Measurements from ENCODE around the gene RIMKLB. TPM values are rescaled to one million over a fixed set of nuclear protein-coding genes. Genes with fewer than 3 reads are reported as not detected.
A peak's percentile ranks its signal among the peaks of the same experiment; 100 is the strongest.
"Not testable (repeated sequence)": the region's sequence is repeated elsewhere in the genome, so short reads cannot be mapped to it uniquely, and the experiment has no call there.

RIMKLB gene
- total and polyA plus RNA-seq, 11 donors: 7.4 to 16.9 (median 11.9) TPM

DNA sequence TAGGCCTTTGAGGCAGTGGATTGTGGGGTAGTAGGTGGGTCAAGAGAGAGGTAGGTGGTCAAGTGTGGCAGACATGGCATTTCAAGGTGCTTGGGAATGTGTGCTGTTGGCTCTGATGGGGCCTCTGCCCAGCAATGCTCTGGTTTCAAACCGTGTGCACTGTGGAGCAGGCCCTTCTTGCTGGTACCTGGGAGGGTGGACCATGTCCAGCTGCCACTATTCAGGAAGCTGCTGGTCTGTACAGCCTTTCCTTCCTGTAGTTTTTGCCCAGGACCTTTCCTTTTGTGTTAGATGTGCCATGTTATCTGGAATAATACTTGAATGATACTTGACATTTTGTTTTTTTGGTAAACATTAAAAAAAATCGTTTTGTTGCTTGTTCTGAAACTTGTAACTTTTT lies 14.8 kb downstream of the RIMKLB start:
- Histone ChIP-seq H3K9me3 (no peaks in the 10 kb centered on the region), H3K4me1 (peaks cover 0 to 47% (median 28%) of the 10 kb centered on the region in 12 donors), H3K4me3 (no peak overlapping the region), H3K27ac (peak overlapping the region; percentile 5 to 59 (median 28)), H3K27me3 (no peaks in the 10 kb centered on the region), H3K36me3 (peaks cover 0 to 27% (median 15%) of the 10 kb centered on the region in 9 donors)
- DNase-seq (no peak), ATAC-seq (peak in 3 of 4 donors; percentile 28 to 52 (median 45))
- no peak for TF ChIP-seq CTCF (IDR thresholded peaks at IDR 0.05)
- no peak for TF ChIP-seq POLR2A (IDR thresholded peaks at IDR 0.05)
- 24 to 39% (median 34%) methylated on average over 2 of the region's 2 CpGs for WGBS, 4 donors
- intact Hi-C loops (cut with DNase I): no loop called here

GRCh38 chr12:8722286-8722800 lies 24.6 kb downstream of the RIMKLB start:
- intact Hi-C loops (cut with DNase I): no loop called here
- WGBS, 4 donors: 94 to 98% (median 96%) methylated on average over 3 of the region's 3 CpGs
- no peak for ATAC-seq

GRCh38 chr12:8734873-8735381 lies 37.1 kb downstream of the RIMKLB start:
- H3K36me3 ChIP-seq: peaks cover 0 to 4% (median 0%) of the 10 kb centered on the region in 9 donors
- H3K4me1 ChIP-seq: peaks cover 0 to 27% (median 16%) of the 10 kb centered on the region in 12 donors
- no peaks in the 10 kb centered on the region for H3K27me3 ChIP-seq
- no peaks in the 10 kb centered on the region for H3K9me3 ChIP-seq
- no peak for TF ChIP-seq POLR2A (IDR thresholded peaks at IDR 0.05)
- no peak for TF ChIP-seq CTCF (IDR thresholded peaks at IDR 0.05)
- ATAC-seq (peak in 1 of 4 donors; percentile 22), DNase-seq (no peak)
- H3K4me3 ChIP-seq: no peak overlapping the region
- intact Hi-C loops (cut with DNase I): no loop called here
- peak overlapping the region in 3 of 12 donors; percentile 10 to 59 (median 34) for H3K27ac ChIP-seq
- WGBS, 4 donors: 78 to 82% (median 81%) methylated on average over 3 of the region's 3 CpGs

More at GRCh38 chr12:8722286-8722800, 24.6 kb downstream of the RIMKLB start:
- Histone ChIP-seq H3K27me3 (no peaks in the 10 kb centered on the region), H3K36me3 (peaks cover 0 to 52% (median 13%) of the 10 kb centered on the region in 9 donors), H3K27ac (no peak overlapping the region), H3K4me3 (no peak overlapping the region), H3K4me1 (peaks cover 0 to 12% (median 0%) of the 10 kb centered on the region in 12 donors), H3K9me3 (peaks cover 0 to 15% (median 0%) of the 10 kb centered on the region in 12 donors)
- no peak for DNase-seq
- no peak for TF ChIP-seq POLR2A (IDR thresholded peaks at IDR 0.05)
- TF ChIP-seq CTCF (IDR thresholded peaks at IDR 0.05): no peak

DNA sequence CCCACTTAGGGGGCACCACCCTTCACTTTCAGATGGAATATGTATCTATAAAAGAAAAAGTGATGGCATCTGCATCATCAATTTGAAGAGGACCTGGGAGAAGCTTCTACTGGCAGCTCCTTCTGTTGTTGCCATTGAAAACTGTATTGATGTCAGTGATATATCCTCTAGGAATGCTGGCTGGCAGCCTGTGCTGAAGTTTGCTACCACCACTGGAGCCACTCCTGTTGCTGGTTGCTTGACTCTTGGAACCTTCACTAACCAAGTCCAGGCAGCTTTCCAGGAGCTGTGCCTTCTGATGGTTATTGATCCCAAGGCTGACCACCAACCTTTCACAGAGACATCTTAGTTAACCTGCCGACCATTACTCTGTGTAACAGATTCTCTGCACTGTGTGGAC lies 44.7 kb downstream of the RIMKLB start:
- Histone ChIP-seq H3K4me3 (no peak overlapping the region), H3K4me1 (peaks cover 0 to 8% (median 0%) of the 10 kb centered on the region in 12 donors), H3K27me3 (no peaks in the 10 kb centered on the region), H3K9me3 (no peaks in the 10 kb centered on the region), H3K27ac (no peak overlapping the region), H3K36me3 (peaks cover 0 to 9% (median 0%) of the 10 kb centered on the region in 9 donors)
- no peak for ATAC-seq
- no peak for DNase-seq
- intact Hi-C loops (cut with DNase I): no loop called here
- 94 to 100% (median 97%) methylated on average over 1 of the region's 1 CpG for WGBS, 4 donors
- TF ChIP-seq CTCF (IDR thresholded peaks at IDR 0.05) (no peak), POLR2A (IDR thresholded peaks at IDR 0.05) (no peak)

- intact Hi-C loops (cut with DNase I); DNase-seq; ATAC-seq; H3K36me3 ChIP-seq; H3K9me3 ChIP-seq; H3K27me3 ChIP-seq; H3K4me1 ChIP-seq; H3K4me3 ChIP-seq; H3K27ac ChIP-seq: not testable (repeated sequence)
- 92 to 95% (median 92%) methylated on average over 6 of the region's 6 CpGs for WGBS, 4 donors
Measured at GRCh38 chr12:8743121-8743520, 45.3 kb downstream of the RIMKLB start.

DNA sequence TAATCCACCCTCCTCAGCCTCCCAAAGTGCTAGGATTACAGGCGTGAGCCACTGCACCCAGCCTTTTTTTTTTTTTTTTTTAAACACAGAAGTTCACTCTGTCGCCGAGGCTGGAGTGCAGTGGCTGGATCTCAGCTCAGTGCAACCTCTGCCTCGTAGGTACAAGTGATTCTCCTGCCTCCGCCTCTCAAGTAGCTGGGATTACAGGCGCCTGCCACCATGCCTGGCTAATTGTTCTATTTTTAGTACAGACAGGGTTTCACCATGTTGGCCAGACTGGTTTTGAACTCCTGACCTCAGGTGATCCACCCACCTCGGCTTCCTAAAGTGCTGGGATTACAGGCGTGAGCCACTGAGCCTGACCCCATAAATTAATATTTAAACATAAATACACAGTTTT lies 47.8 kb downstream of the RIMKLB start:
- H3K27ac ChIP-seq; H3K27me3 ChIP-seq; H3K9me3 ChIP-seq; DNase-seq; H3K4me1 ChIP-seq; ATAC-seq; H3K4me3 ChIP-seq; intact Hi-C loops (cut with DNase I): not testable (repeated sequence)
- peaks cover 0 to 18% (median 9%) of the 10 kb centered on the region in 9 donors for H3K36me3 ChIP-seq
- WGBS, 4 donors: 91 to 96% (median 92%) methylated on average over 8 of the region's 8 CpGs
